Smooth muscle cell (in vitro differentiated cells): ENCODE measurements around the gene TMEM154. TPM values are rescaled to one million over a fixed set of nuclear protein-coding genes. Genes with fewer than 3 reads are reported as not detected.
"Not testable (repeated sequence)": the region's sequence is repeated elsewhere in the genome, so short reads cannot be mapped to it uniquely, and the experiment has no call there.

ENCODE experiments used
- DNase-seq: peaks from one replicate; lab custom pipeline; 2025; ENCODE audit not compliant: unreplicated experiment; lab: John Stamatoyannopoulos, UW
- H2AFZ ChIP-seq: fragments of 200-600 bp; sonication (generic); 2 replicates; pipeline ENCODE4 v1.6.0; 2016; ENCODE audit warnings: antibody characterized with exemption, low read depth, mild to moderate bottlenecking
- H3F3A ChIP-seq: fragments of 200-600 bp; sonication (generic); 2 replicates; pipeline ENCODE4 v1.6.0; 2017; ENCODE audit warnings: antibody characterized with exemption, low read depth
- H3K27ac ChIP-seq: fragments of 200-600 bp; sonication (generic); 2 replicates; pipeline ENCODE4 v1.5.1; 2016; ENCODE audit warnings: low read depth, mild to moderate bottlenecking
- H3K27me3 ChIP-seq: fragments of 200-600 bp; sonication (generic); 2 replicates; pipeline ENCODE4 v1.6.1; 2016; ENCODE audit warnings: low read depth, mild to moderate bottlenecking
- H3K36me3 ChIP-seq: fragments of 200-600 bp; sonication (generic); 2 replicates; pipeline ENCODE4 v1.5.1; 2016; ENCODE audit warnings: low read depth
- H3K4me1 ChIP-seq: fragments of 200-600 bp; sonication (generic); 2 replicates; pipeline ENCODE4 v1.5.1; 2016; ENCODE audit warnings: low read depth
- H3K4me2 ChIP-seq: fragments of 200-600 bp; sonication (generic); 2 replicates; pipeline ENCODE4 v1.6.0; 2016; ENCODE audit warnings: mild to moderate bottlenecking
- H3K4me3 ChIP-seq: fragments of 200-600 bp; sonication (generic); 2 replicates; pipeline ENCODE4 v1.5.1; 2016; ENCODE audit warnings: mild to moderate bottlenecking
- H3K79me2 ChIP-seq: fragments of 200-600 bp; sonication (generic); 2 replicates; pipeline ENCODE4 v1.6.0; 2016; ENCODE audit warnings: low read depth, mild to moderate bottlenecking
- H3K9ac ChIP-seq: fragments of 200-600 bp; sonication (generic); 2 replicates; pipeline ENCODE4 v1.6.0; 2016; ENCODE audit warnings: low read depth
- H3K9me3 ChIP-seq: fragments of 200-600 bp; sonication (generic); replicated peaks from 2 replicates; pipeline ENCODE4 v1.5.1; 2016; ENCODE audit warnings: low read depth
- H4K20me1 ChIP-seq: fragments of 200-600 bp; sonication (generic); 2 replicates; pipeline ENCODE4 v1.6.0; 2016; ENCODE audit warnings: low read depth
- CTCF ChIP-seq: fragments of 200-600 bp; sonication (generic); IDR thresholded peaks from 2 replicates; pipeline ENCODE4 v1.5.1; 2017; ENCODE audit warnings: borderline replicate concordance, mild to moderate bottlenecking, antibody characterized with exemption; ENCODE audit not compliant: insufficient read depth, poor library complexity, severe bottlenecking
- WGBS: methylation state at CpG from one replicate; pipeline ENCODE4 v1.1.7; 2016; ENCODE audit warnings: low lambda C conversion rate; 5-methylcytosine and 5-hydroxymethylcytosine counted together
- polyA plus RNA-seq: library from polyadenylated mRNA; unstranded; fragments of >200 nt; fragmentation: Nextera tagmentation; extraction: Ambion mirVana; gene quantifications from 2 replicates; pipeline ENCODE4 v1.2.1, GENCODE V29; 2016
- total RNA-seq: library from RNA; depleted of rRNA; stranded (reverse); fragments of >200 nt; gene quantifications from 2 replicates; pipeline ENCODE4 v1.2.3, GENCODE V29; 2014

Gene TMEM154
- total and polyA plus RNA-seq, 2 experiments from 2014 or later: 1.8 to 6.0 TPM

DNA sequence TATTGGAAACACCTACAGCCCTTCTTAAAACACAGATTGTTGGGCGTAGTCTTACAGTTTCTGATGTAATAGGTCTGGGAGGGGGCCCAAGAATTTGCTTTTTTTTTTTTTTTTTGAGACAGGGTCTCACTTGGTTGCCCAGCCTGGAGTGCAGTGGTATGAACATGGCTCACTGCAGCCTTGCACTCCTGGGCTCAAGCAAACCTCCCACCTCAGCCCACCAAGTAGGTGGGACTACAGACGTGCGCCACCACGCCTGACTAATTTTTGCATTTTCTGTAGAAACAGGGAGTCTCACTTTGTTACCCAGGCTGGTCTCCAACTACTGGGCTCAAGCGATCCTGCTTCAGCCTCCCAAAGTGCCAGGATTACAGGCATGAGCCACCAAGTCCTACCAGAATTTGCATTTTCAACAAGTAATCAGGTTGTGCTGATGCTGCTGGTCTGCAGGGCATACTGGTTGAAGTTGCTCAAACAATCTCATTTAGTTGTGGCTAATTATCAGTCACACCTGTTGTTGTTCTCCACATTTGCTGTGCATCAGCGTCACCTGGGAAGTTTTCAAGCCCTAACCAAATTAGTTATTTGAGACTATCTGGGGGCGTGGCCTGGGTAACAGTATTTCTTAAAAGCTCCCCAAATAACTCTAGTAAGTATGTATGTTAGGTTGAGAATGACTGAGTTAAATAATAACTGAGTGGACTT, 14.0 kb downstream of the TMEM154 start:
- Histone ChIP-seq H3K4me3 (no peak overlapping the region), H4K20me1 (no peaks in the 10 kb centered on the region), H3K36me3 (no peaks in the 10 kb centered on the region), H2AFZ (no peak overlapping the region), H3K9ac (no peak overlapping the region), H3K4me2 (no peak overlapping the region), H3K4me1 (no peaks in the 10 kb centered on the region), H3K9me3 (no peaks in the 10 kb centered on the region), H3F3A (no peaks in the 10 kb centered on the region), H3K27me3 (no peaks in the 10 kb centered on the region), H3K27ac (no peak overlapping the region), H3K79me2 (no peaks in the 10 kb centered on the region)
- DNase-seq: no peak
- TF ChIP-seq CTCF: no peak
- 94% methylated on average over 7 of the region's 7 CpGs for WGBS

DNA sequence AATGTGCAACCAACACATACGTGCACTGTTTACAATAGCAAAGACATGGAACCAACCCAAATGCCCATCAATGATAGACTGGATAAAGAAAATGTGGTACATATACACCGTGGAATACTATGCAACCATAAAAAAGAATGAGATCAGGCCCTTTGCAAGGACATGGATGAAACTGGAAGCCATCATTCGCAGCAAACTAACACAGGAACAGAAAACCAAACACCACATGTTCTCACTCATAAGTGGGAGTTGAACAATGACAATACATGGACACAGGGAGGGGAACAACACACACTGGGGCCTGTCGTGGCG, 15.8 kb downstream of the TMEM154 start:
- H3K4me2 ChIP-seq, H3K9me3 ChIP-seq, H3K4me1 ChIP-seq, H3K36me3 ChIP-seq, H3K27me3 ChIP-seq, H3F3A ChIP-seq, H3K27ac ChIP-seq, H4K20me1 ChIP-seq, H3K4me3 ChIP-seq, H2AFZ ChIP-seq, H3K79me2 ChIP-seq, DNase-seq, H3K9ac ChIP-seq: not testable (repeated sequence)
- 85% methylated on average over 5 of the region's 5 CpGs for WGBS

DNA sequence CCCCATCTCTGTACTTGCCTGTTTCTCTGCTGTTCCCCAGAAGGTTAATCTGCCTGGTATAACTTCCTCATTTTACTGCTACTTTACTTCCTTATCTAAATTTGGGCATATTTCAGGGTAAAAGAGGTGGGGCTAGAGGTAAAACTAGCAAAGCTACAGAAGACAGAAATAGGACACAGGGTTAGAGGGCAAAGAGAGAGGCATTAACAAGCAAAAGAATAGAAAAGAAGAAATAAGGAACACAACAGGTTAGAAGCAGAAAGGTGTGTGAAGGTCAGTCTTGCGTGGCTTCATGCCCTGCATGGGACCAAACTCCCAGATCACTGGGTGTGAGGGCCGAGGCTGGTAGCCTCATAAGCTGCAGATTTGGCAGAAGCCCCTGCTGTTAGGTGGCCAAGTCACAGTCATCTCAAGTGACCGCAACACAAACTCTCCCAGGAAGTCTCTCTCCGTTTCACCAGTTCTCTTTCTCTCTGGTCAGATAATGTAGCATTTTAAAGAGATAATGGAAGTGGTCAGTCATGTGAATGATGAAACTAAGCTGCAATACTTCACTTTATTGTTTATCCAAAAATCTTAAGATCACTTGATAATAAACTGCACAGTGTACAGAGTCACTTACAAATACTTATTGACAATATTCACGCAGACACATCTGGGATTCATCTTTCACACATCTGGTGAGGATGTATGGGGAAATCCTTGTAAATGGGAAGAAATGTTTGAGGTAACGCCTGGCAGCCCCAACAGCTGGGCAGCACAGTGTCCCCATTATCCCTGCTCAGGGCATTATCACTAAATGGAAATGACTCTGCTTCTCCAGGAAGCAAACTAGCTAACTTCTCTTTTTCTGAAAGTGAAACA, 16.4 kb downstream of the TMEM154 start:
- Histone ChIP-seq H3K79me2 (no peaks in the 10 kb centered on the region), H3K4me1 (no peaks in the 10 kb centered on the region), H3K9me3 (peaks cover 1% of the 10 kb centered on the region), H2AFZ (no peak overlapping the region), H3K27me3 (no peaks in the 10 kb centered on the region), H4K20me1 (no peaks in the 10 kb centered on the region), H3K27ac (no peak overlapping the region), H3K36me3 (no peaks in the 10 kb centered on the region), H3K4me3 (no peak overlapping the region), H3K4me2 (no peak overlapping the region), H3F3A (no peaks in the 10 kb centered on the region), H3K9ac (no peak overlapping the region)
- WGBS: 76% methylated on average over 6 of the region's 6 CpGs
- no peak for DNase-seq
- no peak for TF ChIP-seq CTCF

DNA sequence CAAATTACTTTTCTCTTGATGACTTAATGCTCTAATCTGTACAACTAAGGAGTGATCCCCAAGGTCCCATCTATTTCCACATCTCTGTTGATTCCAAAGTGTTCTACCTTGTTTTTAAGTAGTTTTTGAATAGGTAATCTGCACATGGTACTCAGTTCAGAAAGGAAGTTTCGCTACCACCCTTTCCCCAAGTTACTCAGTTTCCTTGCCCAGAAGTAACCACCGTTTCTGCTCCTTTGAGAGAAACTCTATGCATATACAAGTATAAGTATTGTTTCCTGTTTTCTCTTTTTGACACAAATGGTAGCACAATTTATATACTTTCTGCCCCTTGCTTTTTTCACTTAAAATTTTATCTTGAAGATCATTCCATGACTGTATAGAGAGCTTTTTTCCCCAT, 18.1 kb downstream of the TMEM154 start:
- WGBS: 98% methylated on average over 2 of the region's 2 CpGs
- H4K20me1 ChIP-seq: no peaks in the 10 kb centered on the region
- DNase-seq: no peak
- H3K9me3 ChIP-seq: peaks cover 13% of the 10 kb centered on the region
- no peaks in the 10 kb centered on the region for H3F3A ChIP-seq
- H3K9ac ChIP-seq: no peak overlapping the region
- no peaks in the 10 kb centered on the region for H3K27me3 ChIP-seq
- no peak overlapping the region for H3K4me3 ChIP-seq
- H2AFZ ChIP-seq: no peak overlapping the region
- H3K27ac ChIP-seq: no peak overlapping the region
- no peaks in the 10 kb centered on the region for H3K36me3 ChIP-seq
- H3K4me1 ChIP-seq: no peaks in the 10 kb centered on the region
- no peak for TF ChIP-seq CTCF
- no peak overlapping the region for H3K4me2 ChIP-seq
- H3K79me2 ChIP-seq: no peaks in the 10 kb centered on the region
